Epithelial cell of esophagus (primary cell): ENCODE results near the gene UBL7.

Source experiments
- DNase-seq: peaks from one replicate; pipeline ENCODE4 v3.0.0; 2010; ENCODE audit warnings: low read depth
- H3K4me3 ChIP-seq: 2 replicates; pipeline ENCODE4 v1.5.1; 2011; ENCODE audit warnings: mild to moderate bottlenecking, low read length, control low read depth
- TF ChIP-seq, protein P1 (sequence below): IDR thresholded peaks from 2 replicates; pipeline ENCODE4 v1.5.1; 2011; ENCODE audit warnings: low read depth, mild to moderate bottlenecking, low read length, control low read depth, inconsistent platforms; ENCODE audit not compliant: insufficient read depth; ENCODE audit errors: missing control alignments

UBL7 gene

DNA sequence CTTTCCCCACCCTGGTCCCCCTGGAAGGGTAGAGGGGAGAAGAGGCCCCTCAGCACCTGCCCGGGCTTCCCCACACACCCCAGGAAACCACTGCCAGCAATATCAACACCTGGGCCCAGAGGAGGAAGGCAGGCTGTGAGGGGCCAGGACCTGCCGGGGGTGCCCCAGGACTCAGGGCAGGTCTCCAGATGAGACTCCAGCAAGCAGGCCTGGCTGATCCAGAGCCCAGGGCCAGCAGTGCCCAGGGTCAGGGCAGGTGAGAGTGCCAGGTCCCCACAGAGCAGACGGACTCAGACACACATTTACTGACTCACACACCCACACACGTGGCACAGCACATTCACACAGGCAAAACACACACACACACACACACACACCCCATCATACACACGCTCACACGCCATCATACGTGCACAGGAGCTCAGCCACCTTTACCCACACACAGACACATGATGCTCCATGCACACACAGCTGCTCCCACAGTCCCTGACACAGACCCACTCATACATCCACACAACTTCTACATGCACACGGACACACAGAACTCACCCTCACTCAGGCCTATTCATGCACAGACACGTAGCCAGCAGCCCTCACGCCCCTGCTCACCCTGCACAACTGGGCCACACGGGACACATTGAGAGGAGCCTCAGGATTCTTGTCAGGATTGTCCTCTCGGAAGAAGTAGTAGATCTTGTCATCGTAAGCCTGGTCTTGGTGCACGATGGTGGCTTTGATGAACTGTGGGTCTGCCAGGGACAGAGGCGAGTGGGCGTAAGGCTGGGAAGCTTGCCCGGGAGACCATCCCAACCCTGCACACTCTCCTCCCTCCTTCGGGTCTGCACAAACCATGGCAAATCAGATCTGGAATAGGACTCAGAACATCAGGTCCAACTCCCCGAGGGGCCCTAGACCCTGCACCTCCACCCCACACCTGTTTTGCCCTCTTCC lies 44.7 kb downstream of the UBL7 start:
- no peak overlapping the region for H3K4me3 ChIP-seq
- TF ChIP-seq, protein P1, sequence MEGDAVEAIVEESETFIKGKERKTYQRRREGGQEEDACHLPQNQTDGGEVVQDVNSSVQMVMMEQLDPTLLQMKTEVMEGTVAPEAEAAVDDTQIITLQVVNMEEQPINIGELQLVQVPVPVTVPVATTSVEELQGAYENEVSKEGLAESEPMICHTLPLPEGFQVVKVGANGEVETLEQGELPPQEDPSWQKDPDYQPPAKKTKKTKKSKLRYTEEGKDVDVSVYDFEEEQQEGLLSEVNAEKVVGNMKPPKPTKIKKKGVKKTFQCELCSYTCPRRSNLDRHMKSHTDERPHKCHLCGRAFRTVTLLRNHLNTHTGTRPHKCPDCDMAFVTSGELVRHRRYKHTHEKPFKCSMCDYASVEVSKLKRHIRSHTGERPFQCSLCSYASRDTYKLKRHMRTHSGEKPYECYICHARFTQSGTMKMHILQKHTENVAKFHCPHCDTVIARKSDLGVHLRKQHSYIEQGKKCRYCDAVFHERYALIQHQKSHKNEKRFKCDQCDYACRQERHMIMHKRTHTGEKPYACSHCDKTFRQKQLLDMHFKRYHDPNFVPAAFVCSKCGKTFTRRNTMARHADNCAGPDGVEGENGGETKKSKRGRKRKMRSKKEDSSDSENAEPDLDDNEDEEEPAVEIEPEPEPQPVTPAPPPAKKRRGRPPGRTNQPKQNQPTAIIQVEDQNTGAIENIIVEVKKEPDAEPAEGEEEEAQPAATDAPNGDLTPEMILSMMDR: no peak
- DNase-seq: no peak

DNA sequence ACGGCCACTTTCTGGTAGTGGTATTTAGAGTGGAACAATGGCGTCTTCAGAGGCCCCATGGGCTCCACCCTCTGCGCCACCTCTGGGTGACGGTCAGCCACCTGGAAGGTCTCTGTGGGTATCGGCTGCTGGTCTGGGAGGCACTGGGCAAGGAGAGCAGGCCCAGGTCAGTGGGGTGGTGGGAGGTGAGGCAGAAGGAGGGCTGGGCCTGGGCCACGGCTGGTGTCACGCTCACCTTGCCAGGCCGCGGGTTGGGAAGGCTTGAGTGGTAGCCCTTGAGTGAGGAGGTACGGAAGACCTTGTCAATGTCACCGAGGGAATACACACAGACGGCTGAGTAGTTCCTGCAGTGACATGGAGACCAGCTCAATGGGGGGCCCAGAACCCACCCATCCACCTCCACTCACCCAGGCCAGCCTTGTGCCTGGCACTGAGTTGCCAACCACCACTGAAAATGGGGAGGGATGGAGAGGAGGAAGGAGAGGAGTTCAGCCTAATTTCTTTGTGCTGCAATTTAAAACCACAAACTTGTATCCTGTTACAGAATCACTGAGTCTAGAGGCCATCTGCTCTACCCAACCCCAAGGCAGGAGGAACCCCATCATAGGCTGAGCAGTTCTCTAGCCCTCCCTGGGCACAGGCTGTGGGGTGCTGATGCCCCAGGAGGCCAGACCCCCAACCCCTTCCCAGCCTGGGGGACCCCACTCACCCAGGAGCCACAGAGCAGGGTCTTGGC lies 46.2 kb downstream of the UBL7 start:
- no peak for DNase-seq
- no peak overlapping the region for H3K4me3 ChIP-seq
- TF ChIP-seq, protein P1: no peak

DNA sequence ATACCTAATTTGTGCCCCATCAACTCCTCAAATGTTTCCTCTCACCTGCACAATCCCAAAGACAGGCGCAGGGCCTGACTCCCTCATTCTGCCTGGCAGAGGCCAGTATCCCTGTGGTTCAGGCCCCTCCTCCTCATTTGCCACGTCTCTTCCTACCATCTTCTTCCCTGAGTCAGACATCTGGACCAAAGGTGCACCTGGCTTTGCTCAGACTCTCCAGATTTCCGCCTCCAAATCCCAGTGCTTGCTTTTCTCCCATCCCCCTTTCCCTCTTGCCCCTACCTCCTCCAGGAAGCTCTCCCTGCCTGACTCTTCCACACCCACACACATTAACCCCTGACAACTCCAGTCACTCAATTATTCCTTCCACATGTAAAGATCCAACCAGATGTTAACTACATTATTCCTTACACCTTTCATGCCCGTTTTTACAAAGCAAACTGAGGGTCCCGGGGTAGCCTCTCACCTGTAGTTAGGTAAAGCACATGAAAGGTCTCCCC lies 46.8 kb downstream of the UBL7 start:
- TF ChIP-seq, protein P1: no peak
- no peak overlapping the region for H3K4me3 ChIP-seq

DNA sequence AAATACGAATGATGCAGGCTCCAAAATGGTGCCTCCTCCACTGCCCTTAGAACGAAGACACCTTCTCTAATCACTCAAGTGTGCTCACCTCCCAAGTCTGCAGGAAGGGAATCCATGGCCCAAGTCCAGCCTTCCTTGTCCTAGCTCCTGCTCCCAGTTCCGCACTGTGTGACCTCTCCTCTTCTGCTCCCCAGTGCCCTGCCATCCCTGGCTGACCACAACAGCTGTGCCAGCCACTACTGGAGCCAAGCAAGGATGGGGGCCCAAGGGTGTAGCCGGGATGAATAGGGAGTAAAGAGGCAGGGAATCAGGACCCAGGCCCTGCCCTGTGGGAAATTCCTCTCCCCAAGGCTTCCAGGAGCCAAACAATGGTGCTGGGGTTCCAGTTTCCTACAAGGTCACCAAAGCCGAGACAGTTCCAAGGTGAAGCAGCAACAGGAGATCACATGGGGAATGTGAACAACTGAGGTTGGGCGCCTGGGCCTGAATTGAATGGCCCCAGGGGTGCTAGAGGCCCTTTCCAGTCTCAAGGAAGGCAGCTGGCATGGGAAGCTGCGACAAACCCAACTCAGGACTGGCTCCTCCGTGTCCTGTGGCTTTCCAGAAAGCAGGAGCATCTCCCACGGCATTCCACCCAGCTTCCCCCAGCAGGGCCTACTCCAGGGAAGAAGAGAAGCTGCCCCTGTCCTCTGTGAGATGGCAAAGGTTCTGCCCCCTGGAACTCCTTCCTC lies 47.4 kb downstream of the UBL7 start:
- H3K4me3 ChIP-seq: no peak overlapping the region
- DNase-seq: no peak
- TF ChIP-seq, protein P1: no peak

More for the DNA sequence above, 46.8 kb downstream of the UBL7 start:
- no peak for DNase-seq

DNA sequence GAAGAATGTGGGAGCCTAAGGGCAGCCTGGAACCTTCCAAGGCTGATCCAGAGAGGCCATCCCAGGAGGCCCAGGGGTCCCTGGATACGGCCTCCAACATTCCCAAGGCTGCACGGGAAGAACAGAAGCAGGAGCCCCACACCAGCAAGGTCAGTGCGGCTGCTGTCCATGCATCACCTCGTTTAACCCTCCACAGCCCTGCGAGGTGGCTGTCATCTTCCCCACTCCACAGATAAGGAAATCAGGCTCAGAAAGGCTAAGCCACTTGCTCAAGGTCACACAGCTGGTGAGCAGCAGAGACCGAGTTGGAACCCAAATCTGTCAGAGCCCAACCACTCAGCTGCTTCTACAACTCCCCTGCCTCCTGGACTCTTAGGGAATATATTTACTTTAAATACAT lies 48.8 kb downstream of the UBL7 start:
- no peak overlapping the region for H3K4me3 ChIP-seq
- TF ChIP-seq, protein P1: no peak
- no peak for DNase-seq

DNA sequence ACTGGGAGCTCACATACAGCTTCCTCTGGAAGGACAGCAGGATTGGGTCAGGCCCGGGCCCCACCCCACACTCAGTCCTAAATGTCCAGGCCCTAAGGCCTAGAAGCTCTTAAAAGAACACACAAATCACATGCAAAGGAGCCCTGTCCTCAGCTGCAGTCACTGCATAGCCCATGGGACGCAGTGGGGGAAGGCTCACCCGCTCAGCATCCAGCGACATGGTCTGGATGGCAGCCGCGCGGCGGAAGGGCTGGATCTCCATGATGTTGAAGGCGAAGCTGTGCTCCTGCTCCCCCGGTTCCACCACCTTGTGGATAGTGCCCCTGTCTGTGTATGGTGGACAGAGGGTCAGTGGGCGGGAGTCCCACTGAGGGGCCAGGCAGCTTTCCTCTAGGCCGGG lies 49.3 kb downstream of the UBL7 start:
- no peak overlapping the region for H3K4me3 ChIP-seq
- DNase-seq: no peak
- TF ChIP-seq, protein P1: no peak
